Hepatocyte (in vitro differentiated cells): ENCODE measurements around the gene EHD1. TPM values are rescaled to one million over a fixed set of nuclear protein-coding genes. Genes with fewer than 3 reads are reported as not detected.

Experiments
- DNase-seq: peaks from one replicate; pipeline ENCODE4 v3.0.0-alpha.2; 2016; ENCODE audit warnings: low spot score
- H2AFZ ChIP-seq: fragments of 200-600 bp; sonication (generic); 2 replicates; pipeline ENCODE4 v1.6.0; 2016; ENCODE audit warnings: antibody characterized with exemption, mild to moderate bottlenecking
- H3K27ac ChIP-seq: fragments of 200-600 bp; sonication (generic); 2 replicates; pipeline ENCODE4 v1.5.1; 2016; ENCODE audit warnings: mild to moderate bottlenecking
- H3K27me3 ChIP-seq: fragments of 200-600 bp; sonication (generic); 2 replicates; pipeline ENCODE4 v1.6.1; 2016
- H3K36me3 ChIP-seq: fragments of 200-600 bp; sonication (generic); replicated peaks from 2 replicates; pipeline ENCODE4 v1.5.1; 2016; ENCODE audit warnings: low read depth; ENCODE audit not compliant: insufficient read depth
- H3K4me1 ChIP-seq: fragments of 200-600 bp; sonication (generic); 2 replicates; pipeline ENCODE4 v1.5.1; 2016; ENCODE audit warnings: mild to moderate bottlenecking, moderate library complexity; ENCODE audit not compliant: insufficient read depth
- H3K4me2 ChIP-seq: fragments of 200-600 bp; sonication (generic); 2 replicates; pipeline ENCODE4 v1.6.0; 2016
- H3K4me3 ChIP-seq: fragments of 200-600 bp; sonication (generic); 2 replicates; pipeline ENCODE4 v1.5.1; 2016; ENCODE audit warnings: mild to moderate bottlenecking
- H3K79me2 ChIP-seq: fragments of 200-600 bp; sonication (generic); 2 replicates; pipeline ENCODE4 v1.6.0; 2017; ENCODE audit warnings: mild to moderate bottlenecking
- H3K9me2 ChIP-seq: fragments of 200-600 bp; sonication (generic); replicated peaks from 2 replicates; pipeline ENCODE4 v1.6.0; 2017; ENCODE audit warnings: mild to moderate bottlenecking; ENCODE audit not compliant: insufficient read depth
- H3K9me3 ChIP-seq: fragments of 200-600 bp; sonication (generic); 2 replicates; pipeline ENCODE4 v1.5.1; 2016; ENCODE audit warnings: low read depth, mild to moderate bottlenecking
- H4K20me1 ChIP-seq: fragments of 200-600 bp; sonication (generic); 2 replicates; pipeline ENCODE4 v1.6.0; 2016; ENCODE audit warnings: mild to moderate bottlenecking; ENCODE audit not compliant: insufficient read depth, poor library complexity, severe bottlenecking
- CTCF ChIP-seq: fragments of 200-600 bp; sonication (generic); IDR thresholded peaks from 2 replicates; pipeline ENCODE4 v1.5.1; 2016; ENCODE audit warnings: antibody characterized with exemption, mild to moderate bottlenecking; ENCODE audit not compliant: poor library complexity
- EZH2 ChIP-seq: fragments of 200-600 bp; sonication (generic); IDR thresholded peaks from 2 replicates; pipeline ENCODE4 v1.6.1; 2016; ENCODE audit warnings: antibody characterized with exemption, mild to moderate bottlenecking, borderline replicate concordance
- EZH2phosphoT487 ChIP-seq: fragments of 200-600 bp; sonication (generic); IDR thresholded peaks from one replicate; pipeline ENCODE4 v1.6.1; 2018; ENCODE audit warnings: antibody characterized with exemption, mild to moderate bottlenecking, low read depth, moderate library complexity; ENCODE audit not compliant: unreplicated experiment, severe bottlenecking
- WGBS: methylation state at CpG from one replicate; pipeline ENCODE4 v1.1.6; 2016; ENCODE audit warnings: low lambda C conversion rate; ENCODE audit errors: missing lambda C conversion rate; 5-methylcytosine and 5-hydroxymethylcytosine counted together
- polyA plus RNA-seq: library from polyadenylated mRNA; unstranded; fragments of >200 nt; fragmentation: Nextera tagmentation; extraction: Ambion mirVana; gene quantifications from 2 replicates; pipeline ENCODE4 v1.2.1, GENCODE V29; 2016
- total RNA-seq: library from RNA; depleted of rRNA; stranded (reverse); fragments of >200 nt; gene quantifications from 2 replicates; pipeline ENCODE4 v1.2.3, GENCODE V29; 2014

EHD1 gene
- total and polyA plus RNA-seq, 2 experiments from 2014 or later: 52.4 to 69.5 TPM

- no peak for DNase-seq
- Histone ChIP-seq H3K4me3 (no peak overlapping the region), H4K20me1 (no peaks in the 10 kb centered on the region), H3K27ac (no peak overlapping the region), H3K4me2 (no peak overlapping the region), H2AFZ (no peak overlapping the region), H3K9me3 (no peaks in the 10 kb centered on the region), H3K36me3 (no peaks in the 10 kb centered on the region), H3K9me2 (no peaks in the 10 kb centered on the region), H3K79me2 (no peaks in the 10 kb centered on the region), H3K4me1 (no peaks in the 10 kb centered on the region), H3K27me3 (no peaks in the 10 kb centered on the region)
- TF ChIP-seq EZH2phosphoT487 (no peak), CTCF (no peak), EZH2 (no peak)
- 91% methylated on average over 22 of the region's 29 CpGs for WGBS
These were observed 43.5 kb downstream of the EHD1 start for GRCh38 chr11:64834723-64835615.

- Histone ChIP-seq H3K27me3 (no peaks in the 10 kb centered on the region), H3K27ac (no peak overlapping the region), H3K4me2 (no peak overlapping the region), H4K20me1 (no peaks in the 10 kb centered on the region), H3K36me3 (no peaks in the 10 kb centered on the region), H3K4me3 (no peak overlapping the region), H3K79me2 (no peaks in the 10 kb centered on the region), H3K9me3 (no peaks in the 10 kb centered on the region), H2AFZ (no peak overlapping the region), H3K4me1 (no peaks in the 10 kb centered on the region), H3K9me2 (no peaks in the 10 kb centered on the region)
- DNase-seq: no peak
- 96% methylated on average over 24 of the region's 25 CpGs for WGBS
- TF ChIP-seq EZH2phosphoT487 (no peak), EZH2 (no peak), CTCF (no peak)
These were observed 44.2 kb downstream of the EHD1 start for GRCh38 chr11:64834031-64834722.

- Histone ChIP-seq H3K79me2 (no peaks in the 10 kb centered on the region), H3K4me3 (no peak overlapping the region), H3K4me1 (no peaks in the 10 kb centered on the region), H3K36me3 (no peaks in the 10 kb centered on the region), H4K20me1 (no peaks in the 10 kb centered on the region), H2AFZ (no peak overlapping the region), H3K9me3 (no peaks in the 10 kb centered on the region), H3K9me2 (no peaks in the 10 kb centered on the region), H3K27me3 (no peaks in the 10 kb centered on the region), H3K27ac (no peak overlapping the region), H3K4me2 (no peak overlapping the region)
- TF ChIP-seq EZH2 (no peak), EZH2phosphoT487 (no peak), CTCF (no peak)
- no peak for DNase-seq
- WGBS: 95% methylated on average over 9 of the region's 10 CpGs
These were observed 44.9 kb downstream of the EHD1 start for GRCh38 chr11:64833509-64833908.
